GM12878 (cell line): Measurements from ENCODE around the gene PITPNM2. TPM values are rescaled to one million over a fixed set of nuclear protein-coding genes. Genes with fewer than 3 reads are reported as not detected.

ENCODE experiments used
- ATAC-seq: fragments of 200-7000 bp; cut with Tn5 transposase; 3 replicates; pipeline ENCODE4 v1.9.1; 2020; ENCODE audit warnings: mild to moderate bottlenecking, moderate library complexity
- BruUV-seq: library from RNA; stranded (reverse); fragments of 400-500 nt; replicated peaks from 2 replicates; lab custom pipeline; 2021; lab: Mats Ljungman, UMichigan
- CTCF ChIA-PET: fragments of 300-600 bp; sonication (Branson Sonifier 250); formaldehyde crosslinking; extraction: SDS; loops from one replicate; lab custom pipeline; 2021; ENCODE audit warnings: inconsistent platforms; lab: Yijun Ruan, JAX
- POLR2A ChIA-PET: fragments of 350-600 bp; formaldehyde crosslinking; extraction: SDS; loops from one replicate; lab custom pipeline; 2021; ENCODE audit warnings: inconsistent platforms; lab: Charles Lee
- RAD21 ChIA-PET: fragments of 300-600 bp; sonication (Branson Sonifier 250); formaldehyde crosslinking; loops from one replicate; lab custom pipeline; 2023; ENCODE audit warnings: antibody characterized with exemption; ENCODE audit not compliant: unreplicated experiment; lab: Charles Lee
- SMC1A ChIA-PET: fragments of 300-600 bp; sonication (Branson Sonifier 250); formaldehyde crosslinking; loops from one replicate; lab custom pipeline; 2023; ENCODE audit not compliant: unreplicated experiment, uncharacterized antibody; lab: Charles Lee
- DNase-seq: peaks from one replicate; pipeline ENCODE4 v3.0.0-alpha.2; 2011; ENCODE audit warnings: low read depth, low spot score
- FAIRE-seq: peaks from 3 replicates; lab custom pipeline; 2011; peaks lifted over from hg19 to GRCh38; lab: Jason Lieb, UNC
- H2AFZ ChIP-seq: 2 replicates; pipeline ENCODE4 v1.6.0; 2011; ENCODE audit warnings: low read depth, low read length, control low read depth; ENCODE audit not compliant: control insufficient read depth
- H3K27ac ChIP-seq: 2 replicates; pipeline ENCODE4 v1.5.1; 2011; ENCODE audit warnings: control low read depth; ENCODE audit not compliant: control insufficient read depth, insufficient read depth
- H3K27me3 ChIP-seq, 2 experiments: replicated peaks in 1 of 2; 2 replicates each; pipeline versions ENCODE4 v1.6.0 to v1.6.1; 2011; ENCODE audit warnings: low read length in 1 of 2; ENCODE audit not compliant: control insufficient read depth in 2 of 2, insufficient read depth in 2 of 2
- H3K36me3 ChIP-seq, 2 experiments: 2 replicates each; pipeline ENCODE4 v1.5.1; 2011; ENCODE audit warnings: low read length in 1 of 2; ENCODE audit not compliant: control insufficient read depth in 2 of 2, insufficient read depth in 2 of 2
- H3K4me1 ChIP-seq: 2 replicates; pipeline ENCODE4 v1.6.1; 2011; ENCODE audit warnings: mild to moderate bottlenecking, low read length, moderate library complexity, mixed read lengths; ENCODE audit not compliant: control insufficient read depth, insufficient read depth
- H3K4me2 ChIP-seq: 2 replicates; pipeline ENCODE4 v1.6.0; 2011; ENCODE audit warnings: control low read depth; ENCODE audit not compliant: control insufficient read depth, insufficient read depth
- H3K4me3 ChIP-seq: fragments of 200-600 bp; sonication (generic); 2 replicates; pipeline ENCODE4 v1.5.1; 2016
- H3K79me2 ChIP-seq: 2 replicates; pipeline ENCODE4 v1.6.0; 2011; ENCODE audit warnings: low read length; ENCODE audit not compliant: control insufficient read depth, insufficient read depth
- H3K9ac ChIP-seq: 2 replicates; pipeline ENCODE4 v1.8.0; 2011; ENCODE audit warnings: low read length, control low read depth, mixed read lengths; ENCODE audit not compliant: control insufficient read depth, insufficient read depth
- H3K9me3 ChIP-seq: replicated peaks from 3 replicates; pipeline ENCODE4 v1.5.1; 2011; ENCODE audit warnings: mild to moderate bottlenecking, low read length; ENCODE audit not compliant: control insufficient read depth, insufficient read depth
- H4K20me1 ChIP-seq: 2 replicates; pipeline ENCODE4 v1.6.0; 2011; ENCODE audit not compliant: control insufficient read depth, insufficient read depth
- BCL11A ChIP-seq: IDR thresholded peaks from 2 replicates; pipeline ENCODE4 v1.6.1; 2011; ENCODE audit warnings: low read depth, low read length
- GABPA ChIP-seq: IDR thresholded peaks from 2 replicates; pipeline ENCODE4 v1.6.1; 2014; ENCODE audit warnings: antibody characterized with exemption, low read depth, mild to moderate bottlenecking, inconsistent platforms
- HDAC6 ChIP-seq: fragments of 200-600 bp; sonication (generic); IDR thresholded peaks from one replicate; pipeline ENCODE4 v1.8.0; 2017; ENCODE audit warnings: antibody characterized with exemption; ENCODE audit not compliant: unreplicated experiment
- JUND ChIP-seq: IDR thresholded peaks from 2 replicates; pipeline ENCODE4 v1.6.1; 2012; ENCODE audit warnings: low read depth, mild to moderate bottlenecking, low read length, improper control_type of control experiment, moderate library complexity
- SRF ChIP-seq, 2 experiments: IDR thresholded peaks; 2 replicates each; pipeline ENCODE4 v1.6.1; 2011; ENCODE audit warnings: low read depth in 2 of 2, low read length in 2 of 2, mild to moderate bottlenecking in 1 of 2, moderate library complexity in 1 of 2
- TCF12 ChIP-seq: IDR thresholded peaks from 2 replicates; pipeline ENCODE4 v1.6.1; 2011; ENCODE audit warnings: low read depth, mild to moderate bottlenecking, low read length
- ZNF207 ChIP-seq: fragments of 450-650 bp; IDR thresholded peaks from 2 replicates; pipeline ENCODE4 v1.6.1; 2014; ENCODE audit warnings: antibody characterized with exemption, mild to moderate bottlenecking, borderline replicate concordance
- WGBS: methylation state at CpG from one replicate; pipeline ENCODE4 v1.1.6; 2016; ENCODE audit warnings: low lambda C conversion rate; ENCODE audit not compliant: insufficient replicate concordance, insufficient coverage; ENCODE audit errors: missing lambda C conversion rate; 5-methylcytosine and 5-hydroxymethylcytosine counted together
- in situ Hi-C: fragments of 300-500 bp; cut with MboI; formaldehyde crosslinking; loops from 9 replicates; pipeline ENCODE4 v1.14.3; 2018; ENCODE audit warnings: mixed read lengths
- intact Hi-C: fragments of 100-400 bp; cut with micrococcal nuclease; formaldehyde crosslinking; loops from one replicate; pipeline ENCODE4 v1.14.2; 2022; ENCODE audit not compliant: unreplicated experiment
- polyA plus RNA-seq, 11 experiments: library from polyadenylated mRNA; depleted of rRNA in 4 of 11; unstranded in 6 of 11; stranded (reverse) in 5 of 11; fragments of >200 nt; fragmentation: Nextera tagmentation in 4 of 11; fragmentation: Illumina TruSeq in 1 of 11; extraction: Ambion mirVana in 4 of 11; extraction: Trizol in 1 of 11; gene quantifications; 1 replicate in 1 of 11; 2 replicates in 10 of 11; pipeline versions ENCODE4 v1.2.1 to v1.2.3, GENCODE V29; 2011 to 2016; ENCODE audit warnings: inconsistent platforms in 2 of 11, missing spikeins in 2 of 11, low read depth in 1 of 11
- total RNA-seq, 4 experiments: library from RNA; depleted of rRNA in 3 of 4; stranded (reverse); fragments of >200 nt in 3 of 4; fragmentation: Illumina TruSeq in 1 of 4; extraction: Trizol in 1 of 4; gene quantifications; 2 replicates each; pipeline versions ENCODE4 v1.2.1 to v1.2.3, GENCODE V29; 2013 to 2021
- TF ChIP-seq, protein P1 (sequence below), 3 experiments: IDR thresholded peaks in 2 of 3; conservative IDR thresholded peaks in 1 of 3; 2 replicates each; pipeline ENCODE4 v1.5.1; 2011; ENCODE audit warnings: low read depth in 3 of 3, low read length in 3 of 3, mild to moderate bottlenecking in 3 of 3, control low read depth in 2 of 3, moderate library complexity in 2 of 3, inconsistent platforms in 1 of 3, mixed read lengths in 1 of 3; ENCODE audit not compliant: control insufficient read depth in 2 of 3, insufficient read depth in 1 of 3; ENCODE audit errors: extremely low read depth in 1 of 3
- TF ChIP-seq, protein P2 (sequence below): fragments of 450-650 bp; IDR thresholded peaks from 2 replicates; pipeline ENCODE4 v1.6.1; 2018; ENCODE audit warnings: mild to moderate bottlenecking, low read depth, moderate library complexity; ENCODE audit not compliant: partially characterized antibody
- TF ChIP-seq, protein P3 (sequence below): fragments of 450-650 bp; IDR thresholded peaks from 2 replicates; pipeline ENCODE4 v1.6.1; 2017; ENCODE audit warnings: mild to moderate bottlenecking
- TF ChIP-seq, protein P4 (sequence below): IDR thresholded peaks from 2 replicates; pipeline ENCODE4 v1.6.1; 2012; ENCODE audit warnings: improper control_type of control experiment, low read depth, low read length; ENCODE audit not compliant: insufficient replicate concordance

The PITPNM2 gene
- total and polyA plus RNA-seq, 10 of the 15 experiments (the other 5 are each of a cell fraction or from before 2014, with no cell fraction given): 0.03 to 1.0 (median 0.24) TPM; not detected in 1

DNA sequence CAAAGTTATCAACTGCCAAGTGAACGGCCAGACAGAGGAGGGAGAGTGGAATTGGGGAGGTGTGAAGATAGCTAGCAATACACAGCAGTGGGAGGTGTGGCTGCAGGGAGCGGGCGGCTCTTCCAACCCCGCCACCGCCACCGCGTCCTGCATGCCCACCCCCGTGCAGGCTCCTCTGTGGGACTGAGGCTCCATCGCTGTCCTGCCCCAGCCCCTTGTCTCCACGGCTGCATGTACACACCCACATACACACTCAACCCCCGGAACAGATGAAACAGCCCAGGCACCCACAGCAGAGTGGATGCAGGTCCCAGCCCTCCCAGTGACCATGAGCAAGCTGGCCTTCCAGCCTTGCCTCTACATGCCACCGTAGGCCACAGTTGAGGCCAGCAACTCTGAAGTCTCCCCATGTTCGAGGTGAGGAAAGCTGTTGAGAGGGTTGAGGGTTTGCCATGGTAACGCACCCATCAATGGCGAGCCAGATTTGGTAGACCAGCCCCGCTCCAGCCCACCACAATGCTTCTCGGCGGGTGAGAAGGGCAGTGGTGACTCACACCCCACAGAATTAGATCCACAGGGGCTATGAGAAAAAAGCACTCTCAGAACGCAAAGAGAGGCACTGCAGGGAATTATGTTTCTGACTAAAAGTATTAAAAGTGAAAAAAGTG lies 39.3 kb downstream of the PITPNM2 start:
- Histone ChIP-seq H3K9me3 (no peaks in the 10 kb centered on the region), H3K79me2 (no peaks in the 10 kb centered on the region), H3K27me3 (no peaks in the 10 kb centered on the region), H3K36me3 (no peaks in the 10 kb centered on the region), H3K4me1 (peaks cover 22% of the 10 kb centered on the region), H2AFZ (no peak overlapping the region), H3K9ac (no peak overlapping the region), H3K4me2 (no peak overlapping the region), H4K20me1 (no peaks in the 10 kb centered on the region), H3K4me3 (no peak overlapping the region), H3K27ac (no peak overlapping the region)
- ChIA-PET SMC1A (no interaction called here), POLR2A (no interaction called here), CTCF (no interaction called here), RAD21 (no interaction called here)
- in situ Hi-C loops: no loop called here
- 53% methylated on average over 17 of the region's 19 CpGs for WGBS
- FAIRE-seq: no peak
- BruUV-seq: no TSS peak
- ATAC-seq: no peak
- intact Hi-C loops: no loop called here
- DNase-seq: no peak
- TF ChIP-seq JUND (no peak), HDAC6 (no peak), SRF (IDR thresholded peaks at IDR 0.05; ENCODE audit: low read depth in 2 of 2, low read length in 2 of 2) (no peak), ZNF207 (no peak), TCF12 (no peak), GABPA (no peak), BCL11A (no peak)
- TF ChIP-seq, protein P1, sequence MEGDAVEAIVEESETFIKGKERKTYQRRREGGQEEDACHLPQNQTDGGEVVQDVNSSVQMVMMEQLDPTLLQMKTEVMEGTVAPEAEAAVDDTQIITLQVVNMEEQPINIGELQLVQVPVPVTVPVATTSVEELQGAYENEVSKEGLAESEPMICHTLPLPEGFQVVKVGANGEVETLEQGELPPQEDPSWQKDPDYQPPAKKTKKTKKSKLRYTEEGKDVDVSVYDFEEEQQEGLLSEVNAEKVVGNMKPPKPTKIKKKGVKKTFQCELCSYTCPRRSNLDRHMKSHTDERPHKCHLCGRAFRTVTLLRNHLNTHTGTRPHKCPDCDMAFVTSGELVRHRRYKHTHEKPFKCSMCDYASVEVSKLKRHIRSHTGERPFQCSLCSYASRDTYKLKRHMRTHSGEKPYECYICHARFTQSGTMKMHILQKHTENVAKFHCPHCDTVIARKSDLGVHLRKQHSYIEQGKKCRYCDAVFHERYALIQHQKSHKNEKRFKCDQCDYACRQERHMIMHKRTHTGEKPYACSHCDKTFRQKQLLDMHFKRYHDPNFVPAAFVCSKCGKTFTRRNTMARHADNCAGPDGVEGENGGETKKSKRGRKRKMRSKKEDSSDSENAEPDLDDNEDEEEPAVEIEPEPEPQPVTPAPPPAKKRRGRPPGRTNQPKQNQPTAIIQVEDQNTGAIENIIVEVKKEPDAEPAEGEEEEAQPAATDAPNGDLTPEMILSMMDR (IDR thresholded peaks at IDR 0.05 in 2 of 3, conservative IDR thresholded peaks at IDR 0.05 in 1 of 3; ENCODE audit: control insufficient read depth in 2 of 3, extremely low read depth in 1 of 3, insufficient read depth in 1 of 3, low read depth in 3 of 3, low read length in 3 of 3): no peak
- TF ChIP-seq, protein P2, sequence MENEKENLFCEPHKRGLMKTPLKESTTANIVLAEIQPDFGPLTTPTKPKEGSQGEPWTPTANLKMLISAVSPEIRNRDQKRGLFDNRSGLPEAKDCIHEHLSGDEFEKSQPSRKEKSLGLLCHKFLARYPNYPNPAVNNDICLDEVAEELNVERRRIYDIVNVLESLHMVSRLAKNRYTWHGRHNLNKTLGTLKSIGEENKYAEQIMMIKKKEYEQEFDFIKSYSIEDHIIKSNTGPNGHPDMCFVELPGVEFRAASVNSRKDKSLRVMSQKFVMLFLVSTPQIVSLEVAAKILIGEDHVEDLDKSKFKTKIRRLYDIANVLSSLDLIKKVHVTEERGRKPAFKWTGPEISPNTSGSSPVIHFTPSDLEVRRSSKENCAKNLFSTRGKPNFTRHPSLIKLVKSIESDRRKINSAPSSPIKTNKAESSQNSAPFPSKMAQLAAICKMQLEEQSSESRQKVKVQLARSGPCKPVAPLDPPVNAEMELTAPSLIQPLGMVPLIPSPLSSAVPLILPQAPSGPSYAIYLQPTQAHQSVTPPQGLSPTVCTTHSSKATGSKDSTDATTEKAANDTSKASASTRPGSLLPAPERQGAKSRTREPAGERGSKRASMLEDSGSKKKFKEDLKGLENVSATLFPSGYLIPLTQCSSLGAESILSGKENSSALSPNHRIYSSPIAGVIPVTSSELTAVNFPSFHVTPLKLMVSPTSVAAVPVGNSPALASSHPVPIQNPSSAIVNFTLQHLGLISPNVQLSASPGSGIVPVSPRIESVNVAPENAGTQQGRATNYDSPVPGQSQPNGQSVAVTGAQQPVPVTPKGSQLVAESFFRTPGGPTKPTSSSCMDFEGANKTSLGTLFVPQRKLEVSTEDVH: no peak
- TF ChIP-seq, protein P3, sequence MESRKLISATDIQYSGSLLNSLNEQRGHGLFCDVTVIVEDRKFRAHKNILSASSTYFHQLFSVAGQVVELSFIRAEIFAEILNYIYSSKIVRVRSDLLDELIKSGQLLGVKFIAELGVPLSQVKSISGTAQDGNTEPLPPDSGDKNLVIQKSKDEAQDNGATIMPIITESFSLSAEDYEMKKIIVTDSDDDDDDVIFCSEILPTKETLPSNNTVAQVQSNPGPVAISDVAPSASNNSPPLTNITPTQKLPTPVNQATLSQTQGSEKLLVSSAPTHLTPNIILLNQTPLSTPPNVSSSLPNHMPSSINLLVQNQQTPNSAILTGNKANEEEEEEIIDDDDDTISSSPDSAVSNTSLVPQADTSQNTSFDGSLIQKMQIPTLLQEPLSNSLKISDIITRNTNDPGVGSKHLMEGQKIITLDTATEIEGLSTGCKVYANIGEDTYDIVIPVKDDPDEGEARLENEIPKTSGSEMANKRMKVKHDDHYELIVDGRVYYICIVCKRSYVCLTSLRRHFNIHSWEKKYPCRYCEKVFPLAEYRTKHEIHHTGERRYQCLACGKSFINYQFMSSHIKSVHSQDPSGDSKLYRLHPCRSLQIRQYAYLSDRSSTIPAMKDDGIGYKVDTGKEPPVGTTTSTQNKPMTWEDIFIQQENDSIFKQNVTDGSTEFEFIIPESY: no peak
- TF ChIP-seq, protein P4, sequence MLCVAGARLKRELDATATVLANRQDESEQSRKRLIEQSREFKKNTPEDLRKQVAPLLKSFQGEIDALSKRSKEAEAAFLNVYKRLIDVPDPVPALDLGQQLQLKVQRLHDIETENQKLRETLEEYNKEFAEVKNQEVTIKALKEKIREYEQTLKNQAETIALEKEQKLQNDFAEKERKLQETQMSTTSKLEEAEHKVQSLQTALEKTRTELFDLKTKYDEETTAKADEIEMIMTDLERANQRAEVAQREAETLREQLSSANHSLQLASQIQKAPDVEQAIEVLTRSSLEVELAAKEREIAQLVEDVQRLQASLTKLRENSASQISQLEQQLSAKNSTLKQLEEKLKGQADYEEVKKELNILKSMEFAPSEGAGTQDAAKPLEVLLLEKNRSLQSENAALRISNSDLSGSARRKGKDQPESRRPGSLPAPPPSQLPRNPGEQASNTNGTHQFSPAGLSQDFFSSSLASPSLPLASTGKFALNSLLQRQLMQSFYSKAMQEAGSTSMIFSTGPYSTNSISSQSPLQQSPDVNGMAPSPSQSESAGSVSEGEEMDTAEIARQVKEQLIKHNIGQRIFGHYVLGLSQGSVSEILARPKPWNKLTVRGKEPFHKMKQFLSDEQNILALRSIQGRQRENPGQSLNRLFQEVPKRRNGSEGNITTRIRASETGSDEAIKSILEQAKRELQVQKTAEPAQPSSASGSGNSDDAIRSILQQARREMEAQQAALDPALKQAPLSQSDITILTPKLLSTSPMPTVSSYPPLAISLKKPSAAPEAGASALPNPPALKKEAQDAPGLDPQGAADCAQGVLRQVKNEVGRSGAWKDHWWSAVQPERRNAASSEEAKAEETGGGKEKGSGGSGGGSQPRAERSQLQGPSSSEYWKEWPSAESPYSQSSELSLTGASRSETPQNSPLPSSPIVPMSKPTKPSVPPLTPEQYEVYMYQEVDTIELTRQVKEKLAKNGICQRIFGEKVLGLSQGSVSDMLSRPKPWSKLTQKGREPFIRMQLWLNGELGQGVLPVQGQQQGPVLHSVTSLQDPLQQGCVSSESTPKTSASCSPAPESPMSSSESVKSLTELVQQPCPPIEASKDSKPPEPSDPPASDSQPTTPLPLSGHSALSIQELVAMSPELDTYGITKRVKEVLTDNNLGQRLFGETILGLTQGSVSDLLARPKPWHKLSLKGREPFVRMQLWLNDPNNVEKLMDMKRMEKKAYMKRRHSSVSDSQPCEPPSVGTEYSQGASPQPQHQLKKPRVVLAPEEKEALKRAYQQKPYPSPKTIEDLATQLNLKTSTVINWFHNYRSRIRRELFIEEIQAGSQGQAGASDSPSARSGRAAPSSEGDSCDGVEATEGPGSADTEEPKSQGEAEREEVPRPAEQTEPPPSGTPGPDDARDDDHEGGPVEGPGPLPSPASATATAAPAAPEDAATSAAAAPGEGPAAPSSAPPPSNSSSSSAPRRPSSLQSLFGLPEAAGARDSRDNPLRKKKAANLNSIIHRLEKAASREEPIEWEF: no peak
